GM19025 (cell line): ENCODE results near the gene LRRTM4.

Experiments
- ATAC-seq: cut with Tn5 transposase; IDR thresholded peaks from one replicate; pipeline ENCODE4 v1.9.1; 2021; ENCODE audit warnings: mild to moderate bottlenecking, low read depth, moderate library complexity; ENCODE audit not compliant: unreplicated experiment

The LRRTM4 gene

GRCh38 chr2:76938153-76938552, 584.0 kb downstream of the LRRTM4 start:
- ATAC-seq: no peak

- no peak for ATAC-seq
Observed at GRCh38 chr2:76932550-76932949, 589.6 kb downstream of the LRRTM4 start.

GRCh38 chr2:76930056-76930744, 592.0 kb downstream of the LRRTM4 start:
- ATAC-seq: no peak

- ATAC-seq: no peak
Observed at GRCh38 chr2:76928026-76928425, 594.1 kb downstream of the LRRTM4 start.

- ATAC-seq: no peak
Observed at GRCh38 chr2:76921006-76921405, 601.2 kb downstream of the LRRTM4 start.

- ATAC-seq: no peak
Observed at GRCh38 chr2:76895469-76895868, 626.7 kb downstream of the LRRTM4 start.

- ATAC-seq: no peak
Observed at GRCh38 chr2:76870581-76870980, 651.6 kb downstream of the LRRTM4 start.

- no peak for ATAC-seq
Observed at GRCh38 chr2:76870011-76870410, 652.2 kb downstream of the LRRTM4 start.

- no peak for ATAC-seq
Observed at GRCh38 chr2:76867854-76868253, 654.3 kb downstream of the LRRTM4 start.

GRCh38 chr2:76866464-76866863, 655.7 kb downstream of the LRRTM4 start:
- no peak for ATAC-seq

- ATAC-seq: no peak
Observed at GRCh38 chr2:76862901-76863300, 659.3 kb downstream of the LRRTM4 start.

- no peak for ATAC-seq
Observed at GRCh38 chr2:76861708-76862107, 660.5 kb downstream of the LRRTM4 start.

- no peak for ATAC-seq
Observed at GRCh38 chr2:76851000-76851399, 671.2 kb downstream of the LRRTM4 start.

- ATAC-seq: no peak
Observed at GRCh38 chr2:76849086-76849485, 673.1 kb downstream of the LRRTM4 start.

- ATAC-seq: no peak
Observed at GRCh38 chr2:76839826-76840225, 682.4 kb downstream of the LRRTM4 start.

- no peak for ATAC-seq
Observed at GRCh38 chr2:76829374-76830234, 692.6 kb downstream of the LRRTM4 start.

- no peak for ATAC-seq
Observed at GRCh38 chr2:76826691-76827090, 695.5 kb downstream of the LRRTM4 start.

- no peak for ATAC-seq
Observed at GRCh38 chr2:76825140-76825970, 696.8 kb downstream of the LRRTM4 start.

- no peak for ATAC-seq
Observed at GRCh38 chr2:76821731-76822130, 700.4 kb downstream of the LRRTM4 start.

- ATAC-seq: no peak
Observed at GRCh38 chr2:76813084-76813483, 709.1 kb downstream of the LRRTM4 start.

- ATAC-seq: no peak
Observed at GRCh38 chr2:76812156-76812555, 710.0 kb downstream of the LRRTM4 start.
